ENCODE results near the gene RPS10. TPM values are rescaled to one million over a fixed set of nuclear protein-coding genes. Genes with fewer than 3 reads are reported as not detected.
A peak's percentile ranks its signal among the peaks of the same experiment; 100 is the strongest.

Gene RPS10
- total and polyA plus RNA-seq, 2 of the 8 experiments (the other 6 are each of a cell fraction or from before 2014, with no cell fraction given) = 2,408 to 11,142 TPM

- TF ChIP-seq CTCF (IDR thresholded peaks at IDR 0.05; ENCODE audit: control extremely low read depth in 1 of 3, insufficient read depth in 1 of 3, low read depth in 1 of 3, low read length in 3 of 3) (peak; percentile 75 to 85 (median 81)), CREB1 (IDR thresholded peaks at IDR 0.05) (peak; percentile 44; the same call in 1 of the 2 replicates), KDM1A (IDR thresholded peaks at IDR 0.05; ENCODE audit: borderline replicate concordance, low read length) (no peak; the same call in 1 of the 2 replicates), SIX5 (IDR thresholded peaks at IDR 0.05; ENCODE audit: low read depth, low read length) (0 out of 2 replicates have a peak, but pooled peaks have one; percentile 35), TAF7 (optimal IDR thresholded peaks at IDR 0.05; ENCODE audit: borderline replicate concordance, low read depth, low read length) (peak; percentile 69), POLR2AphosphoS5 (IDR thresholded peaks at IDR 0.05; ENCODE audit: low read depth, low read length) (no peak; the same call in 1 of the 2 replicates), EGR1 (IDR thresholded peaks at IDR 0.05; ENCODE audit: borderline replicate concordance, low read depth, low read length) (0 out of 2 replicates have a peak, but pooled peaks have one; percentile 9), RBBP5 (IDR thresholded peaks at IDR 0.05; ENCODE audit: borderline replicate concordance, low read depth, low read length) (peak; percentile 98), SP4 (IDR thresholded peaks at IDR 0.05; ENCODE audit: low read length) (peak; percentile 97; the same call in 1 of the 2 replicates), RAD21 (IDR thresholded peaks at IDR 0.05 in 1 of 2, conservative IDR thresholded peaks at IDR 0.05 in 1 of 2; ENCODE audit: low read depth in 2 of 2, low read length in 2 of 2) (peak; percentile 64 to 75), SIN3A (conservative IDR thresholded peaks at IDR 0.05 in 1 of 2, IDR thresholded peaks at IDR 0.05 in 1 of 2; ENCODE audit: low read depth in 1 of 2, low read length in 2 of 2) (peak in 1 of 2 experiments; percentile 47; a peak in 1 of 4 replicates), NRF1 (IDR thresholded peaks at IDR 0.05; ENCODE audit: low read depth, low read length) (no peak), BCL11A (IDR thresholded peaks at IDR 0.05; ENCODE audit: low read depth in 2 of 2, low read length in 2 of 2) (no peak), RNF2 (IDR thresholded peaks at IDR 0.05; ENCODE audit: borderline replicate concordance, low read depth, low read length, missing control alignments, poor library complexity, severe bottlenecking) (no peak), TEAD4 (IDR thresholded peaks at IDR 0.05; ENCODE audit: low read depth, low read length) (peak; percentile 20; the same call in 1 of the 2 replicates), HDAC6 (IDR thresholded peaks at IDR 0.05; ENCODE audit: low read depth, low read length) (no peak), TAF1 (IDR thresholded peaks at IDR 0.05; ENCODE audit: low read depth, low read length) (peak; percentile 47; the same call in 1 of the 2 replicates), SIRT6 (IDR thresholded peaks at IDR 0.05; ENCODE audit: low read length) (no peak), CHD2 (IDR thresholded peaks at IDR 0.05; ENCODE audit: low read length) (0 out of 2 replicates have a peak, but pooled peaks have one; percentile 13), PHF8 (conservative IDR thresholded peaks at IDR 0.05; ENCODE audit: low read depth, low read length) (peak; percentile 78), TBP (IDR thresholded peaks at IDR 0.05; ENCODE audit: low read depth, low read length) (peak; percentile 48; the same call in 1 of the 2 replicates)
Observed at GRCh38 chr6:34392497-34393190, 33.2 kb downstream of the RPS10 start, which contains the start of gene NUDT3 (continued).
